Lower lobe of right lung (tissue), 2 donors: ENCODE results near the gene PPP1R1B. TPM values are rescaled to one million over a fixed set of nuclear protein-coding genes. Genes with fewer than 3 reads are reported as not detected.

Experiments
- ATAC-seq, 2 donors: fragments of 200-7000 bp; cut with Tn5 transposase; one replicate each; pipeline ENCODE4 v1.9.1; 2020 to 2022; ENCODE audit warnings: mild to moderate bottlenecking in 2 of 2, moderate library complexity in 2 of 2
- DNase-seq: peaks from one replicate; pipeline ENCODE4 v3.0.0-alpha.2; 2020
- H3K27ac ChIP-seq: fragments of 200-600 bp; one replicate; pipeline ENCODE4 v1.8.0; 2022
- H3K27me3 ChIP-seq: fragments of 200-600 bp; one replicate; pipeline ENCODE4 v1.8.0; 2022; ENCODE audit warnings: low read depth
- H3K36me3 ChIP-seq: fragments of 200-600 bp; one replicate; pipeline ENCODE4 v1.8.0; 2022; ENCODE audit warnings: mild to moderate bottlenecking
- H3K4me1 ChIP-seq: fragments of 200-600 bp; one replicate; pipeline ENCODE4 v1.8.0; 2022
- H3K4me3 ChIP-seq: fragments of 200-600 bp; one replicate; pipeline ENCODE4 v1.8.0; 2022; ENCODE audit warnings: mild to moderate bottlenecking
- H3K9me3 ChIP-seq: fragments of 200-600 bp; one replicate; pipeline ENCODE4 v1.8.0; 2022
- CTCF ChIP-seq: fragments of 200-600 bp; IDR thresholded peaks from one replicate; pipeline ENCODE4 v1.8.0; 2022; ENCODE audit warnings: antibody characterized with exemption, mild to moderate bottlenecking
- intact Hi-C: fragments of 100-400 bp; cut with DNase I; formaldehyde crosslinking; loops from one replicate; pipeline ENCODE4 v1.11.0; 2022
- total RNA-seq: library from RNA; stranded (reverse); fragmentation: NEBNext Ultra II Directional; extraction: Animal tissue kit (Norgen Biotek cat#: 25700); gene quantifications from one replicate; pipeline ENCODE4 v1.2.1, GENCODE V29; 2021
- donor health status: DM: no; HTN: yes; CAD: no; lungs with severe emphysema.

PPP1R1B gene
- total RNA-seq, 1 donor from 2014 or later = 23.9 TPM

DNA sequence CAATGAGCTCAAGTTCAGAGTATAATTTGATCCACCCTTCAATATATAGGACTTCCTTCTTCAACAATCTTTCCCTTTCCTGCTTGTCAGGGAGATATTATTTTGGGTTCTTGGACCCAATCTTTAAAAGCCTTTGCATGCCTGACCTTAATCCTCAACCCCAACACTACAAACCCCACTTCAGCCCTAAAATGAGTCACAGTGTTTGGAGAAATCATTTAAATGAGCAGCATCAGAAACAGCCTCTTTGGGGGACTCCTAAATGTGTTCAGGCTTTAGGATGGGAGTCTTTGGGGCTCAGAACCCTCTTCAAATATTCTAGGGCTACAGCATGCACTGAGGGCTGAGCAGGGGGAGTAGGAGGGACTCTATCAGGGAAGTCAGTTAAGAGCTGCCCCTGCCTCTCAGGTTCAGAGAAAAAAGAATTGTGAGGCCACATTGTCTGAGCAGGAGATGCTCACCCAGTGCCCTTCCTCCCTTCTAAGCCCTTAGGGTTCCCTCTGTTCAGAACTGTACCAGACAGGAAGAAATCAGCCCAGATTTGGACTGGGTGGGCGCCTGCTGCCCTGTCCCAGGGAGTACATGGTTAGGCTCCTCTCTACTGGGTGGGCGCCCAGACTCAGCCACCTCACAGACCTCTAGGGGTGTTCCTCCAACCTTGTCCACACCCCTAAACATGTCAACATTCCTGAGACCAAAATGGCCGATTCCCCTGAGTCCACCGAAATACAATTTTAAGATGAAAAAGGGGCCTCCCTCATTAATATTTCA lies 24.0 kb upstream of the PPP1R1B start:
- H3K4me1 ChIP-seq = peaks cover 61% of the 10 kb centered on the region
- TF ChIP-seq CTCF = no peak
- H3K9me3 ChIP-seq = no peaks in the 10 kb centered on the region
- no peak overlapping the region for H3K4me3 ChIP-seq
- no peaks in the 10 kb centered on the region for H3K36me3 ChIP-seq
- DNase-seq (no peak), ATAC-seq (no peak)
- intact Hi-C loops = no loop called here
- no peak overlapping the region for H3K27ac ChIP-seq
- peaks cover 100% of the 10 kb centered on the region for H3K27me3 ChIP-seq

DNA sequence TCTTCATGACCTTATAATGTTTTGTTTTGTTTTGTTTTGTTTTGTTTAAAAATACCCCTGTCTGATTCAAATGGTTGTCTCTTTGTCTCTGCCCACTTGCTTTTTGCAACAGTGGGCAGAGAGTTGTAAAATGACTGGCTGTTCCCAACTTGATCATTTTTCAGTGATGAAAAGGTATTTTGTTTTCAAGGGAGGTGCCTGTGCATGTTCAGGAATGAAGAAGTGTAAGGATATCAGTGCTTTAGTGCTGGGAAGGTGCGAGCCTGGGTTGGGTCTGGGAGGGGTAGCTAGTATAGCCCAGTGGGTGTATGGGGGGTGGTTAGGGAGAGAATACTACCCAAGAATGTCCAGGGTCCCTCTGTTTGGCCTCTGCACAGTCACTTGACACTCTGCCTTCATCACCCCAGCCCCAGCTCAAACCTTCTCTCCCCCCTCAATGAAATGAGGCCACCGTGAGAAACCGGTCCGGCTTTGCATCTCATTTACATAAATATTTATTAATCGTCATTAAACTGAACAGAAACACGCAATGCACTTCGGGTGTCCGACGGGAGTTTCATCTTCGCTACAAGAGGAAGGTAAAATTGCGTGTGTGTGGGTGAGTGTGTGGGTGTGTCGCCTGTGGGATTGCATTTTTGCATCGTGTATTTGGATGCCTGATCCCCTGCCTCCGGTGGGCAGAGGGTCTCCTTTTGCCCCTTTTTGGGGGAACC lies 23.3 kb upstream of the PPP1R1B start:
- Histone ChIP-seq H3K27me3 (peaks cover 100% of the 10 kb centered on the region), H3K4me1 (peaks cover 56% of the 10 kb centered on the region), H3K9me3 (no peaks in the 10 kb centered on the region), H3K27ac (no peak overlapping the region), H3K4me3 (no peak overlapping the region), H3K36me3 (no peaks in the 10 kb centered on the region)
- no peak for TF ChIP-seq CTCF
- intact Hi-C loops = no loop called here
- no peak for ATAC-seq
- DNase-seq = no peak

DNA sequence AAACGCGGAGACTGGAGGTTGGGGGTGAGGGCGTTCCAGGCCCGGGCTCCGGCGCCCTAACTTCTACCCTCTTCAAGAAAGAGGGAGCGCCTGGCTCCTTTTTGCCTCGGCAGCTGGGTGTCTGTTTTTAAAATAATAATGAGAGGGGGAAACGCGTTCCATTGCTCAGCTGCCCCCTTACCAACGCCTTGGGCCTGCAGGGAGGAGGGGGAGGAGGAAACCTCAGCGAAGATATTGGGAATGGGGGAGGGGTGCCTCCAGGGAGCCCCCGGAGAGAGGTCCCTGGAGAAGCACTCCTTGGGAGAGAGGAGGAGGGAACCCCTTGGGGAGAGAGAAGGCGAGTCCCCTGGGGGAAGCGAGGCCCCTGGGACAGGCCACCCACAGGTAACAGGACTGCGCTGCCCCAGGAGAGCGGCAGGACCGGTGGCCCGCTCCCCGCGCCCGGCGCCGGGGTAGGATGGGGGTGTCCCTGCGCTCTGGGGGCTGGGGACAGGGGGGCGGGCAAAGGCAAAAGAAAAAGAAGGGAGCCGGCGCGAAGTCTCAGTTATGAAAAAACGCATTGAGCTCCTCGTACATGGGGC lies 21.8 kb upstream of the PPP1R1B start:
- H3K27me3 ChIP-seq = peaks cover 97% of the 10 kb centered on the region

GRCh38 chr17:39605492-39606433 lies 21.0 kb upstream of the PPP1R1B start:
- H3K4me1 ChIP-seq = peaks cover 40% of the 10 kb centered on the region
- TF ChIP-seq CTCF = no peak
- no peak overlapping the region for H3K27ac ChIP-seq
- ATAC-seq = peak; percentile 5 to 16
- H3K36me3 ChIP-seq = no peaks in the 10 kb centered on the region
- peaks cover 96% of the 10 kb centered on the region for H3K27me3 ChIP-seq
- no peaks in the 10 kb centered on the region for H3K9me3 ChIP-seq
- H3K4me3 ChIP-seq = peak overlapping the region; percentile 17
- no peak for DNase-seq
- intact Hi-C loops = no loop called here

More for the DNA sequence above, 21.8 kb upstream of the PPP1R1B start:
- TF ChIP-seq CTCF = no peak
- ATAC-seq (no peak), DNase-seq (no peak)
- Histone ChIP-seq H3K36me3 (no peaks in the 10 kb centered on the region), H3K4me3 (no peak overlapping the region), H3K9me3 (no peaks in the 10 kb centered on the region), H3K27ac (no peak overlapping the region), H3K4me1 (peaks cover 40% of the 10 kb centered on the region)
- intact Hi-C loops = no loop called here
